H9 (cell line): Measurements from ENCODE around the gene RNF114. TPM values are rescaled to one million over a fixed set of nuclear protein-coding genes. Genes with fewer than 3 reads are reported as not detected.
A peak's percentile ranks its signal among the peaks of the same experiment; 100 is the strongest.

Source experiments
- DNase-seq: peaks from one replicate; pipeline ENCODE4 v3.0.0-alpha.2; 2017
- H2AFZ ChIP-seq: one replicate; pipeline ENCODE4 v1.6.1; 2013; ENCODE audit warnings: mild to moderate bottlenecking, low read length, control low read depth, moderate library complexity
- H2AK5ac ChIP-seq: 2 replicates; pipeline ENCODE4 v1.6.1; 2013; ENCODE audit warnings: low read length, control low read depth, mixed read lengths; ENCODE audit not compliant: insufficient read length
- H2BK120ac ChIP-seq: one replicate; pipeline ENCODE4 v1.6.1; 2013; ENCODE audit warnings: low read depth, mild to moderate bottlenecking, low read length, control low read depth, inconsistent platforms; ENCODE audit not compliant: poor library complexity, severe bottlenecking
- H2BK12ac ChIP-seq: 2 replicates; pipeline ENCODE4 v1.6.1; 2013; ENCODE audit warnings: low read length, control low read depth, mixed read lengths, low read depth; ENCODE audit not compliant: insufficient read length
- H2BK15ac ChIP-seq: 2 replicates; pipeline ENCODE4 v1.6.1; 2013; ENCODE audit warnings: low read depth, low read length, control low read depth
- H2BK20ac ChIP-seq: one replicate; pipeline ENCODE4 v1.6.1; 2013; ENCODE audit warnings: low read depth, mild to moderate bottlenecking, low read length, control low read depth, inconsistent platforms; ENCODE audit not compliant: poor library complexity, severe bottlenecking
- H2BK5ac ChIP-seq: 2 replicates; pipeline ENCODE4 v1.6.1; 2013; ENCODE audit warnings: low read length, control low read depth, mixed read lengths; ENCODE audit not compliant: insufficient read length
- H3K14ac ChIP-seq: 2 replicates; pipeline ENCODE4 v1.6.1; 2013; ENCODE audit warnings: low read length, control low read depth; ENCODE audit not compliant: insufficient read depth
- H3K18ac ChIP-seq: 2 replicates; pipeline ENCODE4 v1.6.1; 2013; ENCODE audit warnings: low read depth, mild to moderate bottlenecking, mixed read lengths, low read length, control low read depth; ENCODE audit not compliant: insufficient read length
- H3K23ac ChIP-seq: 2 replicates; pipeline ENCODE4 v1.6.1; 2013; ENCODE audit warnings: low read length, control low read depth, mixed read lengths, low read depth; ENCODE audit not compliant: insufficient read length
- H3K23me2 ChIP-seq: 2 replicates; pipeline ENCODE4 v1.6.1; 2013; ENCODE audit warnings: low read depth, mild to moderate bottlenecking, mixed read lengths, low read length, control low read depth; ENCODE audit not compliant: insufficient read length, poor library complexity, severe bottlenecking
- H3K27ac ChIP-seq: 2 replicates; pipeline ENCODE4 v1.5.1; 2013; ENCODE audit warnings: low read length, control low read depth, mixed read lengths, low read depth; ENCODE audit not compliant: insufficient read length
- H3K27me3 ChIP-seq: 2 replicates; pipeline ENCODE4 v1.6.1; 2013; ENCODE audit warnings: low read length, control low read depth, inconsistent platforms; ENCODE audit not compliant: insufficient read depth
- H3K4ac ChIP-seq: 2 replicates; pipeline ENCODE4 v1.6.1; 2013; ENCODE audit warnings: low read depth, mild to moderate bottlenecking, control low read depth, inconsistent platforms, low read length, moderate library complexity
- H3K4me1 ChIP-seq: 2 replicates; pipeline ENCODE4 v1.6.1; 2013; ENCODE audit warnings: low read length, control low read depth, inconsistent platforms; ENCODE audit not compliant: insufficient read depth
- H3K4me2 ChIP-seq: 2 replicates; pipeline ENCODE4 v1.6.1; 2013; ENCODE audit warnings: low read length, control low read depth, mixed read lengths; ENCODE audit not compliant: insufficient read length, insufficient read depth
- H3K56ac ChIP-seq: 2 replicates; pipeline ENCODE4 v1.6.1; 2013; ENCODE audit warnings: low read depth, mild to moderate bottlenecking, mixed read lengths, low read length, control low read depth; ENCODE audit not compliant: insufficient read length
- H3K79me1 ChIP-seq: 2 replicates; pipeline ENCODE4 v1.6.1; 2013; ENCODE audit warnings: low read depth, mild to moderate bottlenecking, moderate library complexity, low read length, control low read depth, inconsistent platforms; ENCODE audit not compliant: insufficient read depth, poor library complexity, severe bottlenecking
- H3K79me2 ChIP-seq: 2 replicates; pipeline ENCODE4 v1.6.1; 2013; ENCODE audit warnings: low read length, control low read depth, inconsistent platforms; ENCODE audit not compliant: insufficient read depth
- H3K9ac ChIP-seq: 2 replicates; pipeline ENCODE4 v1.6.1; 2013; ENCODE audit warnings: low read length, control low read depth, mixed read lengths; ENCODE audit not compliant: insufficient read length; ENCODE audit errors: extremely low read depth
- H3K9me3 ChIP-seq: one replicate; pipeline ENCODE4 v1.6.1; 2013; ENCODE audit warnings: low read depth, low read length, inconsistent platforms; ENCODE audit not compliant: control insufficient read depth
- H3T11ph ChIP-seq: one replicate; pipeline ENCODE4 v1.6.1; 2013; ENCODE audit warnings: mild to moderate bottlenecking, low read length, control low read depth, inconsistent platforms
- H4K20me1 ChIP-seq: one replicate; pipeline ENCODE4 v1.6.1; 2013; ENCODE audit not compliant: control insufficient read depth, insufficient read length, insufficient read depth
- H4K5ac ChIP-seq: 2 replicates; pipeline ENCODE4 v1.6.1; 2013; ENCODE audit warnings: low read depth, mild to moderate bottlenecking, mixed read lengths, low read length, control low read depth; ENCODE audit not compliant: insufficient read length
- H4K8ac ChIP-seq: replicated peaks from 2 replicates; pipeline ENCODE4 v1.6.1; 2013; ENCODE audit warnings: low read length, control low read depth, mixed read lengths, low read depth; ENCODE audit not compliant: insufficient read length
- H4K91ac ChIP-seq: 2 replicates; pipeline ENCODE4 v1.6.1; 2013; ENCODE audit warnings: low read depth, mild to moderate bottlenecking, moderate library complexity, mixed read lengths, low read length, control low read depth; ENCODE audit not compliant: insufficient read length
- H3K27ac Mint-ChIP-seq, 3 experiments: 2 replicates in 2 of 3; 3 replicates in 1 of 3; pipeline ENCODE4 v1.8.0; 2020 to 2021; ENCODE audit warnings: mixed read lengths in 3 of 3, mild to moderate bottlenecking in 1 of 3, moderate library complexity in 1 of 3
- H3K27me3 Mint-ChIP-seq: 2 replicates; pipeline ENCODE4 v1.8.0; 2021; ENCODE audit warnings: low read depth, mild to moderate bottlenecking, moderate library complexity, mixed read lengths
- H3K36me3 Mint-ChIP-seq, 3 experiments: 2 replicates in 2 of 3; 3 replicates in 1 of 3; pipeline ENCODE4 v1.8.0; 2020 to 2021; ENCODE audit warnings: low read depth in 3 of 3, mixed read lengths in 3 of 3; ENCODE audit not compliant: insufficient read depth in 1 of 3
- H3K4me1 Mint-ChIP-seq, 2 experiments: 2 replicates each; pipeline ENCODE4 v1.8.0; 2020; ENCODE audit warnings: mixed read lengths in 2 of 2
- H3K4me3 Mint-ChIP-seq, 2 experiments: 2 replicates in 1 of 2; 3 replicates in 1 of 2; pipeline ENCODE4 v1.8.0; 2020 to 2021; ENCODE audit warnings: mild to moderate bottlenecking in 2 of 2, mixed read lengths in 2 of 2, moderate library complexity in 1 of 2
- H3K9me3 Mint-ChIP-seq, 2 experiments: 2 replicates in 1 of 2; 3 replicates in 1 of 2; pipeline ENCODE4 v1.8.0; 2020; ENCODE audit warnings: mild to moderate bottlenecking in 2 of 2, mixed read lengths in 2 of 2, moderate library complexity in 1 of 2
- WGBS: extraction: QIAGEN DNeasy Blood & Tissue Kit; methylation state at CpG from one replicate; pipeline ENCODE4 v1.1.7; 2013; ENCODE audit warnings: missing lambda C conversion rate, low lambda C conversion rate, mixed read lengths; ENCODE audit not compliant: insufficient read length; ENCODE audit errors: extremely low coverage; 5-methylcytosine and 5-hydroxymethylcytosine counted together
- total RNA-seq: library from RNA; stranded (reverse); gene quantifications from 2 replicates; pipeline ENCODE4 v1.2.1, GENCODE V29; 2021
- TF ChIP-seq, protein P1 (sequence below): fragments of 200-600 bp; sonication (generic); conservative IDR thresholded peaks from 3 replicates; pipeline ENCODE4 v1.8.0; 2021; ENCODE audit warnings: antibody characterized with exemption, mild to moderate bottlenecking

Gene RNF114
- total RNA-seq, 1 experiment from 2014 or later: 75.5 TPM

GRCh38 chr20:49893242-49894072 lies 42.7 kb upstream of the RNF114 start:
- Histone ChIP-seq H3K79me2 (no peaks in the 10 kb centered on the region), H3K56ac (no peak overlapping the region), H2AK5ac (no peak overlapping the region), H3K9me3 (no peaks in the 10 kb centered on the region), H4K5ac (no peak overlapping the region), H3K27ac (no peak overlapping the region), H4K8ac (no peak overlapping the region), H2BK15ac (no peak overlapping the region), H2AFZ (no peak overlapping the region), H3K4me1 (no peaks in the 10 kb centered on the region), H2BK120ac (no peak overlapping the region), H4K20me1 (no peaks in the 10 kb centered on the region), H3K9ac (no peak overlapping the region), H4K91ac (no peak overlapping the region), H3K79me1 (no peaks in the 10 kb centered on the region), H3K18ac (no peak overlapping the region), H3K23ac (no peak overlapping the region), H3T11ph (no peak overlapping the region), H3K23me2 (no peaks in the 10 kb centered on the region), H3K4me2 (no peak overlapping the region), H3K27me3 (no peaks in the 10 kb centered on the region), H2BK20ac (no peak overlapping the region), H2BK5ac (no peak overlapping the region), H3K4ac (no peak overlapping the region), H3K14ac (no peak overlapping the region), H2BK12ac (no peak overlapping the region)
- Mint-ChIP-seq H3K4me3 (no peak overlapping the region), H3K27ac (peak overlapping the region in 2 of 3 experiments; percentile 49 to 66; a peak in 3 of 7 replicates), H3K9me3 (no peaks in the 10 kb centered on the region; a peak in 1 of 5 replicates), H3K4me1 (peaks cover 19 to 38% of the 10 kb centered on the region in 2 experiments), H3K27me3 (peaks cover 1% of the 10 kb centered on the region), H3K36me3 (peaks cover 0 to under 1% (median 0%) of the 10 kb centered on the region in 3 experiments; a peak in 2 of 7 replicates)
- no peak for DNase-seq
- WGBS: no CpG with 5 or more reads among the region's 12 CpGs
- TF ChIP-seq, protein P1, sequence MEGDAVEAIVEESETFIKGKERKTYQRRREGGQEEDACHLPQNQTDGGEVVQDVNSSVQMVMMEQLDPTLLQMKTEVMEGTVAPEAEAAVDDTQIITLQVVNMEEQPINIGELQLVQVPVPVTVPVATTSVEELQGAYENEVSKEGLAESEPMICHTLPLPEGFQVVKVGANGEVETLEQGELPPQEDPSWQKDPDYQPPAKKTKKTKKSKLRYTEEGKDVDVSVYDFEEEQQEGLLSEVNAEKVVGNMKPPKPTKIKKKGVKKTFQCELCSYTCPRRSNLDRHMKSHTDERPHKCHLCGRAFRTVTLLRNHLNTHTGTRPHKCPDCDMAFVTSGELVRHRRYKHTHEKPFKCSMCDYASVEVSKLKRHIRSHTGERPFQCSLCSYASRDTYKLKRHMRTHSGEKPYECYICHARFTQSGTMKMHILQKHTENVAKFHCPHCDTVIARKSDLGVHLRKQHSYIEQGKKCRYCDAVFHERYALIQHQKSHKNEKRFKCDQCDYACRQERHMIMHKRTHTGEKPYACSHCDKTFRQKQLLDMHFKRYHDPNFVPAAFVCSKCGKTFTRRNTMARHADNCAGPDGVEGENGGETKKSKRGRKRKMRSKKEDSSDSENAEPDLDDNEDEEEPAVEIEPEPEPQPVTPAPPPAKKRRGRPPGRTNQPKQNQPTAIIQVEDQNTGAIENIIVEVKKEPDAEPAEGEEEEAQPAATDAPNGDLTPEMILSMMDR: no peak
